HTR-8/SVneo (cell line): ENCODE data around the gene PINLYP.
"Not testable (repeated sequence)": the region's sequence is repeated elsewhere in the genome, so short reads cannot be mapped to it uniquely, and the experiment has no call there.

ENCODE experiments used
- DNase-seq: peaks from one replicate; pipeline ENCODE4 v3.0.0; 2011; ENCODE audit warnings: low spot score, mixed read lengths; ENCODE audit not compliant: insufficient read length
- FAIRE-seq: peaks from 2 replicates; lab custom pipeline; 2011; peaks lifted over from hg19 to GRCh38; lab: Jason Lieb, UNC

PINLYP gene

DNA sequence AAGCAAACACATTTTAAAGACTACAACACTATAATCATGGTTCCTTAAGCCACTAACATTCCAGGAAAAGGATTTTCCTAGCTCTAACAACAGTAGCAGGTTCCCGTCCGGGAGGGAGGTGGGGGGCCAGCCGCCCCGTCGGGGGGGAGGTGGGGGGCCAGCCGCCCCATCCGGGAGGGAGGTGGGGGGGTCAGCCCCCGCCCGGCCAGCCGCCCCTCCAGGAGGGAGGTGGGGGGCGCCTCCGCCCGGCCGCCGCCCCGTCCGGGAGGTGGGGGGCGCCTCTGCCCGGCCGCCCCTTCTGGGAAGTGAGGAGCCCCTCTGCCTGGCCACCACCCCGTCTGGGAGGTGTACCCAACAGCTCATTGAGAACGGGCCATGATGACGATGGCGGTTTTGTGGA is 27.7 kb upstream of the PINLYP start:
- not testable (repeated sequence) for DNase-seq, FAIRE-seq

DNA sequence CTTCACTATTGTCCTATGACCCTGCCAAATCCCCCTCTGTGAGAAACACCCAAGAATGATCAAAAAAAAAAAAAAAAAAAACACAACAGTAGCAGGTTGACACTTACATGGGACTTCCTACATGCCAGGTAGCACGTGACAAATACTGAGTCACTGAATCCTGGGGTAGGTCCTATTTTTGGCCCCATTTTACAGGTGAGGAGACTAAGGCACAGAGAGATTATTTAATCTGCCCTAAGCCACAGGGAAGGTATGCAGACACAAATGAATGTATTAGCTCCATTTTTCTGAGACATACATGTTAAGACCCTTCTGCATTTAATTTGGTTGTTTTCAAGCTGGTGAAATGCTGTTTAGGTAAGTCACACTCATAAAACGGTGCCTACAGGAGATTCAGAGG is 26.9 kb upstream of the PINLYP start:
- no peak for DNase-seq
- FAIRE-seq, result no peak

DNA sequence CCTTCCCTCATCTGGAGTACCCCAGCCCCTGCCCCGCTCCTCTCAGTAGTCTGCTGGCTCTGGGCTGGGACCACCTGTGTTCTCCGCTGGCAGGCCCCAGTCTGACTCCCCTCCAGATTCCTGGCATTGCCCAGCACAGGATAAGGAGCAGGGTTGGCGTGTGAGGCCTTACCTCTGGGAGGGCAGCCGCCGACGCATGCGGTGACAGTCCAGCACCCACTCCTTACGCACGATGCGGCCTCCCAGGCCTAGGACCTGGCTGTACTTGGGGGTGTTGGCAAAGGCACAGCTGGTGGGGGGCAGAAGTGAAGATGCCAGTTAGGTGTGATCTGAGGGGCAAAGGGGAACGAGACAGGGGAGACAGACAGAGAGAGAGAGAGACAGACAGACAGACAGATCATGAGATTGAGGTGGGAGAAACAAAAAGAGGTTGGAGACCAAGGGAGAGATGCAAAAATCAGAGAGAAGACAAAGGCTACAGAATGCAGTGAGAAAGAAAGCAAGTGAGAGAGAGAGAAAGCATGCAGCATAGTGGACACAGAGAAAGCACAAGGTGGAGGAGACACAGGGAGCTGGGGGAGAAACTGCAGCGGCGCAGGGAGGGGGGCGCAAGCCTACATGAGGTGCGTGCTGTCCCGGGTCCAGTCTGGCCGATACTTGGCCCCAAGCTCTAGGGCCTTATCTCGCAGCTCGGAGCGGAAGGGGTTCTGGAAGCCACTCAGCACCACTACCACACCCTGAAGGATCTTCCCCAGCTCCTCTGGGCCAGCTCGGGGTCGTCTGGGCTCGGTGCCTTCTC is 24.0 kb upstream of the PINLYP start:
- FAIRE-seq, result no peak

DNA sequence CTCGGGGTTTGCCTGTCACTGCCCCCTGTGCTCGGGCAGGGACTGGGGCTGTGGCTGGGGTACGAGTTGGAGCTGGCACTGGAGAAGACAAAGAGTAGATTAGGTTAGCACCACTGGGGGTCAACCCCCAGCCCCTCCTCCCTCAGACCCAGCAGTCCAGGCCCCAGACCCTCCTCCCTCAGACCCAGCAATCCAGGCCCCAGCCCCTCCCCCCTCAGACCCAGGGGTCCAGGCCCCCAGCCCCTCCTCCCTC is 23.5 kb upstream of the PINLYP start:
- FAIRE-seq (no peak), DNase-seq (no peak)

More for the DNA sequence above, 24.0 kb upstream of the PINLYP start:
- DNase-seq, result no peak

DNA sequence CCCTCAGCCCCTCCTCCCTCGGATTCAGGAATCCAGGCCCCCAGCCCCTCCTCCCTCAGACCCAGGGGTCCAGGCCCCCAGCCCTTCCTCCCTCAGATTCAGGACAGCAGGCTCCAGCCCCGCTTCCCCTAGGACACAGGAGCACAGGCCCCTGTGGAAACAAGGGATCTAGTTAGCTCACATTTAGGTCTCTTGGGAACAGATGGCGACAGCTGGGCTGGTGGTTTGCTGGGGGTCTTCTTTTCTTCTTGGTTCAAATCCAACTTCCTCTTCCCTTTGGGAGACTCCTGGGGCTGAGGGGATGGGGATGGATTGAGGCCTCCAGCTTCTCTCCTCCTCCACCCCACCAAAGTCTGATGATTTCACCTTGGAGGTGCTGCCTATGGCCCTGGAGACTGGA is 23.0 kb upstream of the PINLYP start:
- no peak for FAIRE-seq
- no peak for DNase-seq

GRCh38 chr19:43553656-43554055 is 21.9 kb upstream of the PINLYP start:
- FAIRE-seq (no peak), DNase-seq (no peak)

DNA sequence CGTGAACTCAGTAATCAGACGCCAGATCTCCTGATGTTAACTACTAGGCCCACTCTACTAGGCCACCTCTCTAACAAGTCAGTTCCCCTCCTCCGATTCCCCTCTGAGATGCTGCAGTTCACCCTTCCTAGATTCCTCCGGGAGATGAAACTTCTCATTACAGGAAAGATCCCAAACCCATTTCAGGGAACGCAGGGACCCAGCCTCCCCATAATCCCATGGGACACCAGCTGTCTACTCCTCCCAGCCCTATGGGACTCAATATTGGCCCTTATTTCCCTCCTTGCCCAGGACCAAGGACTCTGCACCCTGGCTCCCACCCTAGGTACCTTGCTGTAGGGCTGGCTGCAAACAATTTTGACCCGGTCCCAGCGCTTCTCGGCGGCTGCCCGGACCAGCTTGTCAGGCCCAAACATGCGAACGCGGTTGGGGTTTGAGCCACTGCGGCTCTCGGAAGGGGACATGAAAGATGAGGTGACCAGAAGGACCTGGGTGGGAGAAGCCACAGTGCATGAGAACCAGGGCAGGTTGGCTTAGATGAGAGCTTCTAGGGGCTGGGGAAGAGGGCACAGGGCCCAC is 21.2 kb upstream of the PINLYP start:
- DNase-seq (no peak), FAIRE-seq (no peak)

DNA sequence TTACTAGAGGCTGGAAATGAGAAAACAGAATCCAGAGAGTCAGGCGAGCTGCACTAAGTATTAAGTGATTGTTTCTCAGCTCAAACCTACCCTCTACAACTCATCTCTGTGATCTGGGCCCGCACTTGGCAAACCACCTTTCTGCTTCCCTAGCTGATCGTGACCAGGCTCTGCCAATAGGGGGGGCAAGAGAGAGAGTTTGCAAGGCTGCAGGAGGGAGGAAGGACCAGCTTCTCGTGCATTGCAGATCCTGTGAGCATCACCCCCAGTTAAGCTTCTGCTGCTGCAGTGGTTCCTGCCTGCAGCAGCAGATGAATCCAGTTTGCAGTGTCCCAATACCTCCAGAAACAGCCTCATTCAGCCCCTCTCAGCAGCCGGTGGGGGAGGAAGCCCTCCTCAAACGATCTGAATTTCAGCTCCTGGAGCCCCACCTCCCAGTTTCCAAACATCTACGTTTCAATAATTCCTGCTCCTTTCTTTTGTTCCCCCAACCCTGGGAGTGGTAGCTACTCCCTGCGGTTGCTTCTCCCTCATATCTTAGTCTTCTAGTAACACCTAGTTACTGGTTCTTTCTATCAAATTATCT is 20.3 kb upstream of the PINLYP start:
- FAIRE-seq (peak; percentile 67), DNase-seq (peak; percentile 66)

- DNase-seq (peak; percentile 43), FAIRE-seq (peak; percentile 20)
These were observed 14.9 kb upstream of the PINLYP start for GRCh38 chr19:43560687-43561086.

GRCh38 chr19:43561139-43561970 is 14.2 kb upstream of the PINLYP start:
- FAIRE-seq, result no peak
- no peak for DNase-seq

DNA sequence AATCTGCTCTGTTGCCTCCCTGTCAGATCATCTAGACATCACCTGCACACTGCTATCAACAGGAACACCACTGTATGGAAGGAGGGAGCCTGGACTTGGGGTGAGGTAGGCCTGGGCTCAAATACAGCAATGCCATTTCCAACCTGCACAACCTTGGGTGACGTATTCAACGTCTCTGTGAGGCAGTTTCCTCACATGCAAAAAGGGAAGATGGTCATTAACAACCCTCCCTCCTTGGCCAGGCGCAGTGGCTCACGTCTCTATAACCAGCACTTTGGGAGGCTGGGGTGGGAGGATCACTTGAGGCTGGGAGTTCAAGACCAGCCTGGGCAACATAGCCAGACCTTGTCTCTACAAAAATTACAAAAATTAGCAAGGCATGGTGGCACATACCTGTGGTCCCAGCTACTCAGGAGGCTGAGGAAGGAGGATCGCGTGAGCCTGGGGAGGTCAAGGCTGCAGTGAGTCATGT is 13.3 kb upstream of the PINLYP start:
- DNase-seq (no peak), FAIRE-seq (no peak)

DNA sequence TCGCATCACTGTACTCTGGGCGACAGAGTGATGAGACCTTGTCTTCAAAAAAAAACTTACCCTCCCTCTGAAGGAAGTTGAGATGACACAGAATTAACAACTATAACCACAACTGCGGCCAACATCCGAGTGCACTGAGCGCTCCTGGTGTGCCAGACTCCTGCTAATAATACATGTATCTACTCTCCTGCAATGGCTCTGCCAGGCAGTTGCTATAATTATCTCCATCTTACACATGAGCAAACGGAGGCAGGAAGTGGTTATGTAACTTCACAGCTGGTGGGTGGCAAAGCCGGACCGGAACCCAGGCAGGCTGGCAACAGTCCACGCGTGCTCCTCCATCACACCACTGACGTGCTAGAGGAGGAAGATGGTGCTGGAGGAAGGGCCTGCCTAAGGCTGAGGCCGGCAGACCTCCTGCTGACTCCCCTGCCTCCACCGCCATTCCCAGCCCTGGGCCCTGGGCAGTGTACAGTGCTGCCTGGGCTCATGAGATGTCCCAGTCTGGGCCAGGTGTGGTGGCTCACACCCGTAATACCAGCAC is 12.8 kb upstream of the PINLYP start:
- DNase-seq (peak; percentile 33), FAIRE-seq (peak; percentile 88)

GRCh38 chr19:43563816-43564457 is 11.7 kb upstream of the PINLYP start:
- DNase-seq (no peak), FAIRE-seq (peak; percentile 13)

DNA sequence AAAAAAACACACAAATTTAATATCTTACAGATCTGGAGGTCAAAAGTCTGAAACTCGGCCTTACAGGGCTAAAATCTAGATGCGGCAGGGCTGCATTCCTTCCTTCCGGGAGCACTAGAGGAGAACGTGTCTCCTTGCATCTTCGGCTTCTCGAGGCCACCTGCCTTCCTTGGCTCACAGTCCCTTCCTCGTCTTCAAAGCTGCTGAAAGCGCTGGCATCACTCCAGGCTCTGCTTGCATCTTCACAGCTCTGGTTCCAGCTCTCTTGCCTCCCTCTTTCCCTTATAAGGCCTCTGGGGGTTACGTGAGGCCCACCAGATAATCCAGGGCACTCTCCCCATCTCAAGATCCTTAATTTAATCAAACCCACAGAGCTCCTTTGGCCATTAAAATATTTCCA is 10.8 kb upstream of the PINLYP start:
- DNase-seq, result no peak
- FAIRE-seq, result no peak

DNA sequence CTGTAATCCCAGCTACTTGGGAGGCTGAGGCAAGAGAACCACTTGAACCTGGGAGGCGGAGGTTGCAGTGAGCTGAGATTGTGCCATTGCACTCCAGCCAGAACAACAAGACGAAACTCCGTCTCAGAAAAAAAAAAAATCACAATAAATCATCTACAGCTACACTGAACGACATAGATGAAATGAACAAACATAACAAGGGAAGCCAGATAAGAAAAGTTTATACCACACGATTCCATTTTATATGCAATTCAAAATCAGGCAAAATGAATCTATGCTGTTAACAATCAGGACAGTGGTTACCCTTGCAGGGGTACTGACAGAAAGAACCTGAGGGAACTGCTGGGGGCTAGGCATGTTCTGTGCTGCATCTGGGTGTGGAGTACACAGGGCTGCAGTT is 5.9 kb upstream of the PINLYP start:
- DNase-seq (no peak), FAIRE-seq (no peak)

- DNase-seq (no peak), FAIRE-seq (no peak)
These were observed 5.3 kb upstream of the PINLYP start for GRCh38 chr19:43570174-43570791.

DNA sequence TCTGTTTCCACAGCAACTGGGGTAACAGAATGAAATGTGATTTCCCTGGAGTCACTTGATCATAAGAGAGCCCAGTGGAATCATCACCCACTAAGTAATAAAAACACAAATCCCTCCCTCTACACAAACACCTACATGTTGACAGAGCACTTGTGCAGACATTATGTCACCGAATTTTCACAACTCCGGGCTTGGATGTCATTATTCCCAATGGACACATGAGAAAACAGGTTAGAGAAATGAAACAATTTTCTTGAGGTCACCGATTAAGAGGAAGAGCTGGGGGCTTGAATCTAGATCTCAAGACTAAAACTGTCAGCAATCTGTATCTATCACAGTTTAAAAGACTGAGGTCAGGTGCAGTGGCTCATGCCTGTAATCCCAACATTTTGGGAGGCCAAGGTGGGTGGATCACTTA is 3.4 kb upstream of the PINLYP start:
- no peak for FAIRE-seq

DNA sequence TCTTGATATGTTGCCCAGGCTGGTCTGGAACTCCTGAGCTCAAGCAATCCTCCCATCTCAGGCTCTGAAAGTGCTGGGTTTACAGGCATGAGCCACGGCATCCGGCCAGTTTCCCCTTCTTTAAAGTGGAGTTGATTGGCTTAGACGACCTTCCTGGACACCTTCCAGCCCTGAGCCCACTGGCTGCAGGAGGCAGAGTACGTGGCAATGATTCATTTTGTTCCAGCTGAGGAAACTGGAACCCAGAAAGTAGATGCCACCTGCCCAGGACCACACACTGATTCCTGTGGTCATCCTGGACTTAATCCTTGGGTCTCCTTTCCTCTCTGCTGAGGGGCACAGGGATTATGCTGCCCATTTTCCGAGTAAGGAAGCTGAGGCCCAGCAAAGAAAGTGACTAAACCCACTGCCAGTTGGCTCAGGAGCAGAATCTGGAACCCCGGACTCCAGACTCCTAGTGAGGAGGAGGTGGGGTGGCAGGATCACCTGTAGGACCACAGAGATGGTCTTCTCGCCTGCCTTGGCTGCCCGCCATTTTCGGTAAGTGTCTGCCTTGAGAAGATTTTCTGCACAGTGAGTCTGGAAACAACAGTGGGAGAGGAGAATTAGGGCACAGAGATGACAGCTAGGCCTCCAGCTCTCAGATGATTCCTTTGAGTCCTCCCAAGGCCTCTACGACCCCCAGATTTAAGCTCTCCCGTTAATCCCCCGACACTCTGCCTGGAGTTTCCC is 1.0 kb upstream of the PINLYP start:
- DNase-seq (no peak), FAIRE-seq (no peak)

More for the DNA sequence above, 3.4 kb upstream of the PINLYP start:
- no peak for DNase-seq
